Activated T-cell treated with anti-CD3 and anti-CD28 coated beads for 48 hours (primary cell): ENCODE data around the gene CROCC2.

ENCODE experiments used
- DNase-seq: peaks from one replicate; pipeline ENCODE4 v3.0.0-alpha.2; 2020; ENCODE audit warnings: low read depth

The CROCC2 gene

GRCh38 chr2:240905176-240905781 is 857 bp upstream of the CROCC2 start:
- no peak for DNase-seq

DNA sequence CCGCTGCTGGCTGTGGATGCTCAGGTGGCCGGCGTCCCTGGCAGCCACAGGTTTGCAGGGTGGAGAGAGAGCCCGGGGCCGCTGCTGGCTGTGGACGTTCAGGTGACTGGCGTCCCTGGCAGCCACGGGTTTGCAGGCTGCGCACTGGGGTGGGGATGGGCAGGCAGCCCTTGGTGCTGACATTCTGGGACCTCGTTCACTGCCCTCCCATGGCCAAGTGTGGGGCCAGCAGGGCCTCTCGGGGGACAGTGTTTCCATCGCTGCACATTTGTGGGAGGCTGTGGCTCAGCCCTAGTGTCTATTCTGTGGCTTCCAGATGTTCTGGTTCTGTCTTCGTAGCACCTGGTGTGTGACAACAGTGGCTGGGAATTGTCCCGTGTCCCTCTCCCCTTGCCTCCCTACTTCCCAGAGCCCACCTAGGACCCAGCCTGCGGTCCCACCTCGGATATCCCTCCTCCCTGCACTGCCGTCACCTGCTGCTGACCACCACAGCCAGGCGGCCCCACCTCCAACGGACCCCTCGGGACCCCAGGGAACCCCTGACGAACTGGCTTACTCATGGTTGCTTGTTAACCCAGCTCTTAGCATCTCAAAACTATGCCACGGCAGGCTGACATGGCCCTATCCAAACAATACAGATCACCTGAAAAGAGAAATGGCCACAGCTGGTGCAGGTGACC is 915 bp downstream of the CROCC2 start:
- no peak for DNase-seq

GRCh38 chr2:240909216-240909974 is 3.3 kb downstream of the CROCC2 start:
- DNase-seq: no peak

GRCh38 chr2:240911641-240912265 is 5.6 kb downstream of the CROCC2 start:
- DNase-seq: no peak

DNA sequence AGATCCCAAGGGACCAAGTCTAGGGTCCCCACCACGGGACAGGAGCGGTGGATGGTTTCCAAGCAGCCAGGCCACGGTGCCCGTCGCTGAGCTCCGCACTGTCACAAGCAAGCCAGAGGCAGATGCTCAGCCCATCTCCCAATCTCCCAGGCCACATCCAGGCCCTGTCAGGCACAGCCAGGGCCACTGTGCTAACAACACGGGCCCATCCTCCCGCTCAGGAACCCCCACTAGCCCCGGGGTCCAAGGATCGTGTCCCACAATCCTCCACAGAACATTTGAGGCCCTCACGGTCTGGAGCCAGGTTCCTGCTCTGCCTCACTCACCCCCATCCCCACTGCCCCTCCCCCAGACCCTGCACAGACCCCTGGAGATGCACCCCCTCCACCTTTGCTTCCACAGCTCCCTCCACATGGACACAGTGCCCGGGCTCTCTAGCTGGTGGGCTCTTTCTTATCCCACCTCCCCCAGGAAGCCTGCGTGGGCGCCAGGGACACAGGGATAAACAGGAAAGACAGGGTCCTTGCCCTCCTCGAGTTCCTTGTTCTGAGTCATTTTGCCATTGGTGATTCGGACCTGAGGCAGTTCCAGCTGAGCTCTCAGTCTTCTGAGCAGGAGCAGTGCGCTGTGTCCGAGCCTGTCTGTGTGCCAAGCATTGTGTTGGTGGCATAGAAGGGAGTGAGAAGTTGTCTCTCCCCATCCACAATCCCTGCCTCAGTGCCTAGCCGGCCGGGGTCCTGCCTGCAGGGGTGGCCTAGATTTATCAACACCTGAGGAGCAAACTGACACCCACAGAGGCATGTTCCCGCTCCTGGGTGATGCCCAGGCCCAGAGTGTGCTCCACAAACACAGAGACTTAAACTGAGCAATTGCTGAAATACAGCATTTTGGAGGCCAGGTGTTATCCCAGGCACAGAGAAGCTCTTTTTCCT is 7.0 kb downstream of the CROCC2 start:
- no peak for DNase-seq

DNA sequence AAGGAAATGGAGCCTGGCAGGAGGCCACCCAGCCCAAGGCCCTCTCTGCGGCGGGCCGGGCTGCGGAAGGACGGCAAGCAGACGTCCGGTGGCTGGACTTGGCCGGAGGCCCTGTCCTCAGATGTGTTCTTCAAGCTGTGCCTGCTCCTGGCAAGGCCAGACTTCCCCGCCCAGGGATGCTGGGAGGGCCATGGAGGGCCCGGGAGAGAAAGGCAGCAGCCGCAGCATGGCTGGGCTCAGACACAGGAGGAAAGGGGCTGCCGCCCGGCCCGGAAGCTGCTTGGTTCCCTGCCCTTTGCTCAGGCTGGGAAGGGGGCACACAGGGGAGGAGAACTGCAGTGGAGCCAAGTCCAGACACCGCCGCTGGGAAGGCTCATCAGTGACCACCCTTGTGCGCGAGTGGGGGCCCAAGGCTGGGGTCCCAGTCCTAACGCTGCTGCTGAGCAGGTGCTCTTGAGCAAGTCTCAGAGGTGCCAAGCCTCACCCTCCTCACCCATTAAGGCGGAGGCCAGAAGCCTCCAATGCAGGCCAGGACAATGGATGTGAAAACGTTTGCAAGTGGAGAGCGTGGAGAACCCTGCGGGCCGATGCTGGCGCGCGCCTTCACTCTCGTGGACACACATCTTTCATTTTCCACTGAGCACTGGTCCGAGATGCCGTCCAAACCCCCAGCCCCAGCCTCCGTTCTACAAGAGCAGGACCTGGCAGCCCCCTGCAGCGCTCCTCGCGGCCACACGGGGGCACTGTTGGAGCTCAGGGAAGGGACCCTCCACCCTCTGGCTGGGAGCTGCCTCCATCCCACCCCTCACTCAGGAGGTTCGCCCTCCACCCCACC is 7.9 kb downstream of the CROCC2 start:
- peak; percentile 61 for DNase-seq

DNA sequence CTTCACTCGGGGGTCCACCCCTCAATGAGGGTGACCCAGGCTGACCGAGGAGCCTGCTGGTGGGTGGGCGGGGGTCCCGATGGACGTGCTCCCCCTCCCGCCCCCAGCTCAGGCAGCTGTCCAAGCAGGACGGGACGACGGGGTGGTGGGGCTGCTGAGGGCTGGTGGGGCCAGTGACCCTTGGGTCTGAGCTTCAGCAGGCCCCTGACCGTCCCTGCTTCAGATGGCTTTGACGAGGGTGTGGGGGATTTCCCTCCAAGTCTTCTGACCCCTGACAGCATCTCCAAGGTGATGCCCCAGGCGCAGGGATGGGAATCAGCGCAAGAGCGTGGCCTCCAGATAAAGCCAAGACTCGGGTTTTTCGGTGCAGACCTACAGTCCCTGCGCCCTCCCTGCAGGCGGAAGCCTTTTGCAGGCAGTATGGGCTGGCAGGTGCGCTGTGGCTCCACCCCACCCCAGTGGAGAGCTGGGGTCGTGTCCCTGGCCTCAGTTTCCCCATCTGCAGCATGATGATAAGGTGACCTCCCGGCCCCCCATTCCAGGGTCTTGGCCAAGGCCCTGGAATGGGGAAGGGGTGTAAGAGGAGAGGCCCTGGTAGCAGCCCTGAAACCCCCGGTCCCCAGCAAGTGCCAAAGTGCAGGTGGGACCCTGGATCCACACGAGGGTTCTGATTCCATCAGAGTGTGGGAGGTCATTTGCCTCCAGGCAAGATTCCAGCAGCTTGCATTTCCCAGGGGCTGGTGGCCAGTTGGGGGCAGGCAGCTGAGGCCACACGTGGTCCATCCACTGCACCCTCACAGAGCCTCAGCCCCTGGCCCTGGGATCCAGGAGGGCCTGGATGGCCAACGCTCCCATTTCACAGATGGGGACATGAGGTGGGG is 8.7 kb downstream of the CROCC2 start:
- no peak for DNase-seq

DNA sequence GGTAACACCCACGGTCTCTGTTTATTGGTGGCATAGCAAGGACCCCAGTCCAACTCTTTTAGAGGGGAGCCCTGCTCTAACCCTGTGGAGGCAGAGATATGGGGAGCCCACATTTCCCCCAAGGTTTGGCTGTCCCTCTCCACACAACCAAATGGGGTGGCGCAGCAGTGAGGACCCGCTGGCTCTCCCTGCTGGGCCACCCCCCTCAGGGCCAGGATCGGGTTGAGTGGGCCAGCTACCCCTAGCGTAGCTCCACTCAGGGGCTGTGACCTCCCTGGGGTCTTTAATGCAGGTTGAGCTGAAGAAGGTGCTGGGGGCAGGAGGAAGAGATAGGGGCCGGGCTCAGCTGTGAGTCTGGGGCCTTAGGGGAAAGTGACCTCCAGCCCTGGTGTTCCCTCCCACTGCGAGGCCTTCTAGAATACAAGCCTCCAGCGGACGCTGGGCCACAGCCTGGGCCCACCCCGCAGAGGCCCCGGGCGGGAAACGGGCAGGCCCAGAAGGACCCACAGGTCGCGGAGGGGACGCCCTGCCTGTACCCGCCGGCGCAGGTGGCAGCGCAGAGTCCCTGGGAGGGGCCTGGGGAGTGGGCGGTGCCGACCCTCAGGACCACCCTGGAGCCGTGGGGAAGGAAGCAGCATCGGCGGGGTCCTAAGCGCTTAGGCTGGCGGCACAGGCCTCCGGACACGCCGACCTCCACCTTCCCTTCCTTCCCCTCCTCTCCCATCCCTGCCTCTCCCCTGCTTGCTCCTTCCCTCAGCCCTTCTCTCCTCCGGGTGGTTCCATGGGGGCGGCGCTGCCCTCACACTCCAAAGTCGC is 9.6 kb downstream of the CROCC2 start:
- DNase-seq: no peak

GRCh38 chr2:240916571-240917008 is 10.5 kb downstream of the CROCC2 start:
- DNase-seq: no peak

DNA sequence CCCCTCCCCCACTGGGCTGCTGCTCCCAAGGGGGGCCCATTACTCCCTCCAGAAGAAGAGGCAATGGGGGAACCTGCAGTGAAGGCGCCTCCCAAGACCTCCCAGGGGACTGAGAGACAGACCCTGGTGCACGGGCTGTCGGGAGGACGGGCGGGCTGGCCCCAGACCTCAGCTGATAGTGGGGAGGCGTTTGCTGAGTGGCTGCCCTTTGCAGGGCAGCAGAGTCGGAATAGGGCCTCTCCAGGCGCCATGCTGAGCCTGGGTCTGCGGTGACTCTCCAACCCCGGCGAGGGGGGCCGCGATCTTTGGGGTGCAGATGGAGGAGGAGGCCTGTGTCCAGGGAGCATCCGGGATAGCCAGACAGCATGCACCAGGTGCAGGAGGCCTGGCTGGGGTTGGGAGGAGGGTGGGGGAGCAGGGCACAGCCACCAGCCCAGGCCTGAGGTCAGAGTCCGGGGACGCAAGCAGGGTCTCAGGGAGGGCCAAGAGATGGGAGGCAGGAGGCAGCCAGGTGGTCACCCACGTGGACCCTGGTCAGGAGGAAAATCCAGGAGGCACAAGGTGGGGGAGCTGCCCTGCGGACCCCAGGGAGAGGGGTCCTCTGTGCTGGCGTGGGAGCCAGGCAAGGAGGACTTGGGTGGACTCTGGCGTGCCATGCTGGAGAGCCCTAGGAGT is 11.0 kb downstream of the CROCC2 start:
- DNase-seq: no peak

- no peak for DNase-seq
These were observed 11.6 kb downstream of the CROCC2 start for GRCh38 chr2:240917684-240918257.

DNA sequence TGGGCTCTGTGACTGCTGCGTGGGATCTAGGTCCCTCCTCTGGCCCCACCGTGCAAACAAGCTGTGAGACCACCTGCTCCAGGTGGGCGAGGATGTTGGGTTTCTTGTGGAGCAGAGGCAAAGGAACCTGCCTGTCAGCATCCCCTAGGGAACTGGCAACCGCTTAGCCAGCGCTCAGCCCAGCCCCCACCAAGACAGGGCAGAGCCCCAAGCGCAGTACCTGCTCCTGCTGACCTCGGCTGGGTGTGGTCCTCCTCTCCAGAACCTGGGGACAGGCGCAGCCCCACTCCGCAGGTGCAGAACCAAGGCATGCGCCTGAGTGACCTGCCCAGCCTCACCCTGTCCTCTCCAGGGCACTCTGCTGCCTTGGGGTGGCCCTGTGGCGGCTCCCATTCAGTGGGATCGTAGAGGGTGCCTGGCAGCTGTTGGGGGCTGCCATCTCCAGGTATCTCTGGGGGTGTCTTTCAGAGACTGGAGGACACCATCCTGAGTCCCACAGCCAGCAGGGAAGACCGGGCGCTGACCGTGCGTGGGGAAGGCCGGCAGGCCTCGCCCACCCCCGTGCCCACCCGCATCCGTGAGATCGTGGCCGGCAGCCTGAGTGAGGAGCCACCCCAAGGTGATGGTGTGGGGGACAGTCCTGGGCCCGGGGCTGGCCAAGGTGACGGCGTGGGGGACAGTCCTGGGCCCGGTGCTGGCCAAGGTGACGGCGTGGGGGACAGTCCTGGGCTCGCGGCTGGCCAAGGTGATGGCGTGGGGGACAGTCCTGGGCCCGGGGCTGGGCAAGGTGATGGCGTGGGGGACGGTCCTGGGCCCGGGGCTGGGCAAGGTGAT is 12.3 kb downstream of the CROCC2 start:
- no peak for DNase-seq

DNA sequence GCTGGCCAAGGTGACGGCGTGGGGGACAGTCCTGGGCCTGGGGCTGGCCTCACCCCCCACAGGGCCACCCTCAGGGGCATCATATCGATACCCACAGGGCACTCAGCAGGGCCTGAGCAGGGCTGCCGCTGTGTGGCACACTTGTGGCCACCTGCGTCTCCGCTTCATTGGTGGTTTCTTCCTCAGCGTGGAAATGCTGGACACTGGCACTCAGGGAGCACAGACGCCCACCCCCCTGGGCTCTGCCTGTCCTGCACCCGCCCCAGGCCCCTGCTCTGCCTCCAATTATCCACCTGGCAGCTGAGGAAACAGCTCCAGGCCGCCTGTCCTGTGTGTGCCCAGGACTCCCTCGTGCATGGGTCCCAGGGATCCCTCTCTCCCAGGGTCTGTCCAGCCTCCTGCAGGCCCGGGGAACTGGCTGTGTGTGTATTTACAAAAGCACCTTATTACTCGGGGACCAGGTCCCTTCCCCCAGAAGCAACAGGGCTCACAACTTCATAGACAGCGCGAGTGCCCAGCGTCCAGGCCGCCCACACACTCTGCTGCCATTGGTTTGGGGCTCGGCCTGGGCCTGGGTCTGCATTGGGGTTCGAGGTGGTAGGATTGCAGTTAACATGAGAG is 13.1 kb downstream of the CROCC2 start:
- DNase-seq: no peak

DNA sequence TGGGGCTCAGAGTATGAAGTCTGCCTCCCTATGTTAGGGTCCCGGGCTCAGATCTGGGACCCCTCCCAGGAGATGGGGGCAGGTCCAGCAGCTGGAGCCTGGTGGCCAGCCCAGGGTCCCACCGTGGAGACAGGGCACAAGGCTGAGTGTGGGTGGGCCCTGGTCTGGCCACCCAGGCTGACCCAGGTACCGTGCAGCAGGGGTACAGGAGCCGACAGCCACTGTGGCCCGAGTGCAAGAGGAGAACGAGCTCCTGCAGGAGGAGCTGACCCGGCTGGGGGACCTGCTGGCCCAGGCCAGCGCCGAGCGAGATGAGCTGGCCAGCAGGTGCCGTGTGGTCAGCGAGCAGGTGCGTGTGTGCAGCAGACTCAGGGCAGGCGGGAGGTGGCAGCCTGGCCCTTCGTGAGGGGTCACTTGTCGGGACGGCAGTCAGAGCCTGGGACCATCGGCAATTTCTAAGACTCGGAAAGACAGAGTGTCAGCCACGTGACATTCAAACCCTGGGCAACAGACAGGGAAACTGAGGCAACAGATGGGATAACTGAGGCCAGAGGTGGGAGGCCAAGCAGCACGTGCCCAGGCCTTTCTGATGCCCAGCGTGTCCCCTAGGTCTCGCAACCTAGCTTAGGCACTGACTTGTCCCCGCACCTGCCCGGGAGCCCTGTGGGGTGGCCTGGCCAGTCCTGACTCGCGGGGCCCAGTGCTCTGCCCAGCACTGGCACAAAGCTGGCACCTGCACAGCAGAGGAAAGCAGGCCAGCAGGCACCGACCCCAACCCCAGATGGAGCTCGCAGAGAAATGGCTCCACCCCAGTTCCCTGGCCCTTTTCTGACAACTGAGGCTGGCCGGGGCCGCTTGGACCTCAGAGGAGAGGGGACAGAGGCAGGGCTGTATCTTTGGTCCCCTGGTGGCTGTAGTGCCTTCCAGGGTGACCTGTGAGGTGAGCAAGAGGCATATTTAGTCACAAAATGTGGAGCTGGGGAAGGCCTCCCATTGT is 13.9 kb downstream of the CROCC2 start:
- no peak for DNase-seq

DNA sequence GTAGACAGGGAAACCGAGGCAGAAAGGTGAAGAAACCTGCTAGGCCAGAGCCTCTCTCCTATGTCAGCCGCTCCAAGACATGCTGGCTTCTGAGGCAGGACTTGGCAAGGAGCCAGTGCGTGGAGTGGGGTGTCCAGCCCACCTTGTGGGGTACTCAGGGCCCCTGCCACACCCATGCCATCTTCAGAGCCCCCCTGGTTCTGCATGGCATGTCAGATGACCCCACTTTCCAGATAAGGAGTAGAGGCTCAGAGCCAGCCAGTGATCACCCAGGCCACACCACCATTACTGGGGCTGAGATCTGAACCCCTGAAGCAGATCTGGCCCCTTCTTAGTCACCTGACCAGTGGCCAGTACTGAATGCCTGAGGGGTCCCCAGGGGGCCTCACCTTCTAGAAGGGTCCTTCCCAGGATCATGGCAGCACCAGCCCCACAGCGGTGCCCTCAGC is 14.7 kb downstream of the CROCC2 start:
- no peak for DNase-seq
